ENCODE results near the gene SNTB2.
A peak's percentile ranks its signal among the peaks of the same experiment; 100 is the strongest.
"Not testable (repeated sequence)": the region's sequence is repeated elsewhere in the genome, so short reads cannot be mapped to it uniquely, and the experiment has no call there.

SNTB2 gene

GRCh38 chr16:69276148-69277115, 89.5 kb downstream of the SNTB2 start:
- peak overlapping the region in 1 of 2 donors; percentile 62 for H3K27ac ChIP-seq

DNA sequence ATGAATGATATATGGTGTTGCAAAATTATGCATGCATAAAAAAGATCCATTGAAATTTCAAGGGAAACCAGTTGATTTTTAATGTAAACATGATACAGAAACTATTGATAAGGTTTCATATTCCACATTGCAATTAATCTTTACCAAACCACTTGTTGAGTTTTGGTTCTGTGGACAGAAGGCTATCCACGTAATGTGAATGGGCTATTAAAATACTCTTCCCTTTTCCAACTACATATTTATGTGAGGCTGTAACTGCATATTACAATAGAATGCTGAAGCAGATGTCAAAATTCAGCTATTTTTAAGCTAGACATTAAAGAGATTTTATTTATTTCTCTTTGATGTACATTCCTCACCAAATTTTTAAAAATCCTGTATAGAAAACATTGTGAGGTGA, 90.4 kb downstream of the SNTB2 start:
- H3K4me3 ChIP-seq: no peak overlapping the region
- TF ChIP-seq CTCF (IDR thresholded peaks at IDR 0.05): no peak
- no peak overlapping the region for H3K27ac ChIP-seq
- DNase-seq (ENCODE audit: low spot score): no peak

More at GRCh38 chr16:69276148-69277115, 89.5 kb downstream of the SNTB2 start:
- peak; percentile 77 for DNase-seq (ENCODE audit: low spot score)
- TF ChIP-seq CTCF (IDR thresholded peaks at IDR 0.05): no peak
- H3K4me3 ChIP-seq: peak overlapping the region; percentile 36

DNA sequence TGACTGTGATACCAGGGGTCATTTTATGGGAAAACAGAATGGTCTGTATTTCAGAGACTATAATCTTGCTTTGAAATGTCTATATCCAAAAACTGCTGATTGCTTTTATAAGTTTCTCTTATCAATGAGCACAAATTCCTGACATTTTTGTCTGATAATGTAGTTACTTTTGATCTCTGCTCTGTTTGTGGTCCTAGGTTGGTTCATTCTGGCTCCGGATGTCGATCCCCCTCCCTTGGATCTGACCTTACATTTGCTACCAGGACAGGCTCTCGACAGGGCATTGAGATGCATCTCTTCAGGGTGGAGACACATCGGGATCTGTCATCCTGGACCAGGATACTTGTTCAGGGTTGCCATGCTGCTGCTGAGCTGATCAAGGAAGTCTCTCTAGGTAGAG, 96.9 kb downstream of the SNTB2 start:
- no peak for TF ChIP-seq CTCF (IDR thresholded peaks at IDR 0.05)
- Histone ChIP-seq H3K27ac (no peak overlapping the region), H3K4me3 (no peak overlapping the region)
- DNase-seq (ENCODE audit: low spot score): no peak

GRCh38 chr16:69285240-69285639, 98.3 kb downstream of the SNTB2 start:
- DNase-seq (ENCODE audit: low spot score): no peak
- TF ChIP-seq CTCF (IDR thresholded peaks at IDR 0.05): no peak
- Histone ChIP-seq H3K4me3 (no peak overlapping the region), H3K27ac (no peak overlapping the region)

DNA sequence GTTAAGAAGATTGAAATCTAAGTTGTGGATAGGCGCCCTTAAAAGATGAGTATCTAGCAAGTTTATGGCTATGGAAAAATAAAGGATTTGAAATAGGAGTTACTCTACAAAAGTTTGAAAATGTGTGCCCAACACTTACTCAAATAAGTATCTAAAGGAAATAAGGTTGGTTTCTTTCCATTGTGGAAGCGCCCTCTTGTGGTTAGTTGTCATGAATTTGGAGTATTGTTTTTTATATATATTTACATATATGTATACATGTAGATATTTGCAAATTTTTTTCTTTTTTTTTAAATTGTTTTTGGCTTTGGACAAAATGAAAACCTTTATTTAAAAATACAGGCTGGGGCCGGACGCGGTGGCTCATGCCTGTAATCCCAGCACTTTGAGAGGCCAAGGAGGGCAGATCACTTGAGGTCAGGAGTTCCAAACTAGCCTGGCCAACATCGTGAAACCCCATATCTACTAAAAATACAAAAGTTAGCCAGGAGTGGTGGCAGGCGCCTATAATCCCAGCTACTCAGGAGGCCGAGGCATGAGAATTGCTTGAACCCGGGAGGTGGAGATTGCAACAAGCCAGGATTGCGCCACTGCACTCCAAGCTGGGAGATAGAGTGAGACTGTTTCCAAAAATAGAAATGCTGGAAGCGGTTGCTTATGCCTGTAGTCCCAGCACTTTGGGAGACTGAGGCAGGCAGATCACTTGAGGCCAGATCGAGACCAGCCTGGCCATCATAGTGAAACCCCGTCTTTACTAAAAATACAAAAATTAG, 100.2 kb downstream of the SNTB2 start:
- TF ChIP-seq CTCF (IDR thresholded peaks at IDR 0.05): peak; percentile 44
- DNase-seq (ENCODE audit: low spot score): peak; percentile 83
- peak overlapping the region; percentile 8 to 67 for H3K27ac ChIP-seq

DNA sequence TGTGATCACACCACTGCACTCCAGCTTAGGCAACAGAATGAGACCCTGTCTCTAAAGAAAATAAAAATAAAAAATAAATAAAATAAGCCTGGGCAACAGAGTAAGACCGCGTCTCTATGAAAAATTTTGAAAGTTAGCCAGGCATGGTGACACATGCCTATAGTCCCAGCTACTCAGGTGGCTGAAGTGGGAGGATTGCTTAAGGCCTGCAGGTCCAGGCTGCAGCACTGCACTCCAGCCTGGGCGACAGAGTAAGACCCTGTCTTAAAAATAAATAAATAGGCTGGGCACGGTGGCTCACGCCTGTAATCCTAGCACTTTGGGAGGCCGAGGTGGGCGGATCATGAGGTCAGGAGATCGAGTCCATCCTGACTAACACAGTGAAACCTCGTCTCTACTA, 104.7 kb downstream of the SNTB2 start:
- not testable (repeated sequence) for H3K4me3 ChIP-seq; H3K27ac ChIP-seq; DNase-seq (ENCODE audit: low spot score)

More for the DNA sequence above, 100.2 kb downstream of the SNTB2 start:
- no peak overlapping the region for H3K4me3 ChIP-seq

DNA sequence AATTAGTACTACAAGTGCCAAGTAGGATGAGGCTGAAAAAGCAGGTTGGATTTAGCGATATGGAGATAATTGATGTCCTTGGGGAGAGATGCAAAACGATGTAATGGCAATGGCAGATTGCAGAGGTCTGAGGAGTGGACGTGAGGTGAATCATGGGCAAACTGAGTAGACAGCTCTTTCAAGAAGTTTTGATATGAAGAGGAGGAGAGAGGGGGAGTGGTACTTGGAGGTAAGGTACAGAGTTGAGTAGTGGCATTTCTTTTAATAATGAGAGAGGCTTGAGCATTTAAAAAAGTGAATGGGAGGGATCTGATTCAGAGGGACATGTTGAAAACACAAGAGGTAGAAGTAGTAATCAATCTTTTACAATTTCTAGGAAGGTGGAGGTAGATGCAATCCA, 106.4 kb downstream of the SNTB2 start:
- no peak for DNase-seq (ENCODE audit: low spot score)
- Histone ChIP-seq H3K27ac (no peak overlapping the region), H3K4me3 (no peak overlapping the region)
- TF ChIP-seq CTCF (IDR thresholded peaks at IDR 0.05): no peak
